ENCODE measurements around the gene HEATR5A.

- TF ChIP-seq TOE1 (IDR thresholded peaks at IDR 0.05; ENCODE audit: borderline replicate concordance) (no peak), TOE1 (CRISPR knock-in tag; IDR thresholded peaks at IDR 0.05; ENCODE audit: borderline replicate concordance, low read depth) (no peak), CTCF (IDR thresholded peaks at IDR 0.05 in 2 of 3, conservative IDR thresholded peaks at IDR 0.05 in 1 of 3; ENCODE audit: insufficient read depth in 2 of 3, low read depth in 1 of 3, low read length in 3 of 3) (no peak), POLR2H (tag; IDR thresholded peaks at IDR 0.05; ENCODE audit: low read depth) (no peak), BHLHE40 (IDR thresholded peaks at IDR 0.05; ENCODE audit: low read length) (no peak), CHCHD3 (CRISPR knock-in tag; IDR thresholded peaks at IDR 0.05) (no peak), HDAC6 (IDR thresholded peaks at IDR 0.05; ENCODE audit: low read depth, low read length) (no peak), SETDB1 (IDR thresholded peaks at IDR 0.05; ENCODE audit: low read length) (no peak), LEF1 (IDR thresholded peaks at IDR 0.05) (no peak), TEAD2 (tag; IDR thresholded peaks at IDR 0.05) (no peak), NFRKB (IDR thresholded peaks at IDR 0.05; ENCODE audit: low read depth) (no peak), CBX5 (IDR thresholded peaks at IDR 0.05; ENCODE audit: borderline replicate concordance, low read depth) (no peak), MCM3 (IDR thresholded peaks at IDR 0.05) (no peak), CEBPG (CRISPR knock-in tag; IDR thresholded peaks at IDR 0.05) (no peak), CEBPG (tag; conservative IDR thresholded peaks at IDR 0.05 in 1 of 2, IDR thresholded peaks at IDR 0.05 in 1 of 2) (no peak), RBBP5 (IDR thresholded peaks at IDR 0.05; ENCODE audit: borderline replicate concordance, insufficient read depth, low read length, poor library complexity, severe bottlenecking) (no peak)
These were observed 850 bp upstream of the HEATR5A start for GRCh38 chr14:31421200-31421599.
